NCI-H187 treated with DMSO at 0.1 percent for 48 hours (cell line): ENCODE results near the gene PREPL.
A peak's percentile ranks its signal among the peaks of the same experiment; 100 is the strongest.

ENCODE experiments used
- DNase-seq: peaks from one replicate; lab custom pipeline; 2025; lab: John Stamatoyannopoulos, UW

The PREPL gene

DNA sequence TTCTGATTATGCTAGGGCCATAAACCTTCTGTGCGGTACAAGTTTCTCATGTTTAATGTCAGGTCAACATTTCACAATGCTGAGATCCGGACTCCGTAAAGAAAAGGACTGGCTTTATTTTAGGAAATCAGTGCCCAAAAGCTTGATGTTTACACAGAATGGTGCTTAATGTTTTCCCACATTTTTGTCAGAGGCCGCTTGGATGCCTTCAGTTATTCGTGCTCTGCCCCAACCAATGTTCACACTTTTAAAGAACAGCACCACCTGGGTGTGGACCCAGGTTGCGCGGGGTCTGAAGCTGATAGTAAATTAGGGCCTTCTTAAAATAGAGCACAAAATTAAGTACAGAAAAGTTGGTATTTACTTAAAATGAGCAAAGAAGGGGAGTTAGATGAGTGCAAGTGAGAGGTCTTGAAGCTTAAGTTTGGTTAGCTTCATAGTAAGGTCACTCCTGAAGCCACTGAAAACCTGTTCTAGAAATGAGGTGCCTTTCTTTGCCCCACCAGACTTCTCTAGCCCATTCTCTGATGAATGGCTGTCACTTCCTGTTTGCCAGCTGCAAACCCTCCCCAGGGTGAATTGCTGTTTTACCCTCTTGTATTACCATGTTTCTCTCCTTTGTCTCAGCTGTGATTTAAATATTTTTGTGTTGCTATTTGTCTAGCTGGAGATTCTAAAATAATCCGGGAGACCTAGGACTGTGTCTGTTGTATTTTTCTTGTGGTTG lies 65.5 kb downstream of the PREPL start:
- DNase-seq: no peak

DNA sequence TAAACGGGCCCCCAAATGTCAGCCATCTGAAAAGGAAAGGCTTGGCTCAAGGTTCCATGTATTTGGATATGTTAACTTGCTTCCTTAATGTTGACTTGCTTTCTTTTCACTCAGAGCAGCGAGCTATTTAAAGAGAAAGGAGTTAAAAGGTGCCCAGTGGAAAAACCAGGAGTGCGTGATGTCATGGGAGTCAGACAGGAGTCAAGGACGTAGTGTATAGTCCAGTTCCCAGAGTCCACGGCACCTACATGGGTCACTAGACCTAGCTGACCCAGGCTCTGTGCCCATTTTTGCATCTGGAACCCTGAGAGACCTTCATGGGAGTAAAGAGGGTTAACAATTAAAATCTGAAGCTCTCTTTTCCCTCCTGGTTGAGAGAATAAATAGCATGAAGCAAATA lies 66.2 kb downstream of the PREPL start:
- DNase-seq: no peak

DNA sequence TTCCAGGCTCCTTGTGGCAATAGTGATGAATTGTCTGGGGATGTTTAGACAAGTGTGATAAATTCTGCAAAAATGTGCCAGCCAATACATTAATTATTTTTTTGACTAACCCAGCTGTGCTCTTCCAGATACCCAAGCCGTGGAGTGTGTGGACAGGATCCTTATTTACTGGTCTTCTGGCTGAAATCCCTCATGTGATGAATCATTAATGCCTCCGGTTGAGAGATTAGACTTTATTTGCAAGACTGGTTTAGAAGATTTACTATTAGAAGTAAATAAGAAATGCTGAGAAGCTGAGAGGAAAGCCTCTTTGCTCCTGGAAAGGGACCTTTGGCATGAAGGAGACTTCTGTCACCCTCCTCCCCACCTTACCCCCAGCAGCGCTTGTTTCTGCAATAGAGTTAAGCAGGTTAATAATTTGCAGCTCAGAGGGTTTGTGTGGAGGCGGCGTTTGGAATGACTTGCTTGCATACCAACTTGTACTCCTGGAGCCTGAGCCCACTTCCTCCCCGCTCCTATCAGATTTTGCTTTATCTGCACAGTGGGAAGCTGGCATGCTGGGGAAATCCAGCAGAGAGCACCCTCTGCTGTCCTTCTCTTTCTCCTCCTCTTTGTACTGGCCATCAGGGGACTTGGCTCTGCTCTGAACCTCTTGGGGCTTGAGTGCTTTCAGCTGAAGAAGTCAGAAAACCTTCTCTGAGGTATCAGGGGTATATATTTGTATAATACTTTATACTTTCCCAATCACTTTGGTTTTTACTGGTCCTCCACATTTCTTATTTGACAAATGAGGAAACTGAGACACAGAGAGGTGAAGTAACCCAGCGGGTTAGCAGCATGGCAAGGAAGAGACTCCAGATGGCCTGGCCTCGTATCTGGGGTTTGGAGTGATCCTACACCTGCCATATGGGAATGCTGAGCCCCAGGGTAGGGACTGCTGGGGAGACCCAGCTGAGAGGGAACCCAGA lies 69.7 kb downstream of the PREPL start:
- no peak for DNase-seq

DNA sequence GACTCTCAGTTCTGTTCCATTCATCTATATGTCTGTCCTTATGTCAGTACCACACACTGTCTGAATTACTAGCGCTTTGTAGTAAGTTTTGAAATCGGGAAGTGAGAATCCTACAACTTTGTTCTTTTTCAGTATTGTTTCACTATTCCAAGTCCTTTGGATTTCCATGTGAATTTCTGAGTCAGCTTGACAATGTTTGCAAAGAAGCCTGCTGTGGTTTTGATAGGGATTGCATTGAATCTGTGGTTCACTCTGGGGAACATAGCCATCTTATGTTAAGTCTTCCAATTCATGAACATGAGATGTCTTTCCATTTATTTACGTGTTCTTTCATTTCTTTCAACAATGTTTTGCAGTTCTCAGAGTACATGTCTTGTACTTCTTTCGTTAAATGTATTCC lies 71.0 kb downstream of the PREPL start:
- no peak for DNase-seq

DNA sequence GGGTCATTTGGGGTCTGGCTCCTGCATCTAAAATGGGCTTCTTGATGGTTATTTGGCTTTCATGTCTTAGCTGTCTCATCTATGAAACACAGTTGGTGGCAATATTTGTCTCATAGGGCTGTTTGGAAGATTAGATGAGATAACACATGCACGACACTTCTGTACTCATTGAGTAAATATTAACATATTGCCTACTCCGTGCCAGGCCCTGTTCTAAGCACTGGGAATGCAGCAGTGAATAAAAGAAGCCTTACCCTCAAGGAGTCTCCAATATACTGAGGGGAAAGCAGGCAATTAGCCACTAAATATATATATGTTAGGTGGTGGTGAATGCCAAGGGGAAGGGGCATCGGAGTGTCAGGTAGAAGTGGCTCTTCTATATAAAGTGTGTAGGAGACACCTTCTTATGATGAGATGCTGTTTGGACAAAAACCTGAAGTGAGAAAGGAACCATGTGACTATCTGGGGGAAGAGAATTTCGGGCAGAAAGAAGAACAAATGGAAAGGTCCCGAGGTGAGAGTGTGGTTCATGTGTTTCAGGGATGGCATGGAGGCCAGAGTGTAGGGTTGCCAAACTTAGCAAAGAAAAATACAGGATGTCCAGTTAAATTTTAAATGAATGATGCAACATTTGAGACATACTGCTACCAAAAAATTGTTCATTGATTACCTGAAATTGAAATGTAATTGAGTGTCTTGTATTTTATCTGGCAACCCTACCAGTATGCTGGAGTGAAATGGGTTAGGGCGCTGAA lies 74.2 kb downstream of the PREPL start:
- no peak for DNase-seq

DNA sequence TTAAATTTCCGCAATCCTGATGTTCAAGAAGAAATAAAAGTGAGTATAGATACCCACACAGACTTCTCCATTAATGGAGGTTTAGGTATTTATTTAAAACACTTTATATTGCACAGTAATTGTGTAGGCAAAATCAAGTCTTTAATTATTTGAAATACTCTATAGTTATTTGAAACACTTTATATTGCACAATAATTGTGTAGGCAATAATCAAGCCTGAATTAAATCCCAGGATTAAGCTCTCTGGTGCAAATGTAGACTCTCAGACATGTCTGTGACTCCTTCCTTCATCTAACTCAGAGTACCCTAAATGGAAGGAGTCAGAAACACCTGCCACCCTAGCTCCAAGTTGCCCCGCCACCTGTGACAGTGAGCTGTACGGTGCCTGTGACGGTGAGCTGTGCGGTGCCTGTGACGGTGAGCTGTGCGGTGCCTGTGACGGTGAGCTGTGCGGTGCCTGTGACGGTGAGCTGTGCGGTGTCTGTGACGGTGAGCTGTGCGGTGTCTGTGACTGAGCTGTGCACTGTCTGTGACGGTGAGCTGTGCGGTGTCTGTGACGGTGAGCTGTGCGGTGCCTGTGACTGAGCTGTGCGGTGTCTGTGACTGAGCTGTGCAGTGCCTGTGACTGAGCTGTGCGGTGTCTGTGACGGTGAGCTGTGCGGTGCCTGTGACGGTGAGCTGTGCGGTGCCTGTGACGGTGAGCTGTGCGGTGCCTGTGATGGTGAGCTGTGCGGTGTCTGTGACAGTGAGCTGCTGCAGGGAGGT lies 75.0 kb downstream of the PREPL start:
- DNase-seq: no peak

DNA sequence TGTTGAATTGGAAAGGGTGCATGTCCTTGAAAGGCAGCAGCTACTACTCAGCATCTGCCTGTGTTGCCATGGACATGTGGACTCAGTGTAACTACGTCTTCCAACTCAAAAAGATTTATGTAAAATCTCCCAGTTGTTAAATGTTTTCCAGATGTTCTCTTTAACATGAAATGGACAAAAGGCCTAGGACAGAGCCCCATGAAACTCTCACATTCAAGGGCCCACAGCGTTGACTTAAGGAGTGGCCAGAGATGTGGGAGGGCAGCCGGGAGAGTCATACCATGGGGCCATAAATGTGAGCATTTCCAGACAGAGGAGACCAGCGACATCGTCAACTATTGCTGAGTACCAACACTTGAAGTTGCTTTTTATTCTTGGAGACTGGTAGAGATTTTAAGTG lies 76.1 kb downstream of the PREPL start:
- no peak for DNase-seq

DNA sequence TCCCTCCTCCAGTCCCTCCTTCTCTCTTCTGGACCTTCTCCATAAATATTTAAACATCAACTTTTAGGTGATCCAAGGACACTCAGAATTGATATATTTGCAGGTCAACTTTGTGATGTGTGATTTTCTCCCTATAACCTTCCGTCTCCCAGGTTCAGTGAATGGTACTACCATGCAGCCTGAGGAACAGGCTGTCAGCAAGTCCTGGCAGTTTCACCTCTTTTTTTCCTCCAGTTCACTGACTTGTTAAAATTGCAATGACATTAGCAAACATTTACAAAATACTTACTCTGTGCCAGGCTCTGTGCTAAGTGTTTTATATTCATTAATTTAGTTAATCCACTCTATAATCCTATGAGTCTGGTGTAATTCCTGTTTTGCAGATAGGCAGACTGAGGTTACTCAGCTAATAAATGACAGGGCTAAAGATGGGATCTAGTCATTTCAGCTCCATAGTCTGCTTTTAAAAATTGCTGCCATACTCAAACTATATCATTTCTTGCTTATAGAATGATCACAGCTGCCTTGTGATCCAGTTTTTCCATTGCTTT lies 78.1 kb downstream of the PREPL start:
- no peak for DNase-seq

DNA sequence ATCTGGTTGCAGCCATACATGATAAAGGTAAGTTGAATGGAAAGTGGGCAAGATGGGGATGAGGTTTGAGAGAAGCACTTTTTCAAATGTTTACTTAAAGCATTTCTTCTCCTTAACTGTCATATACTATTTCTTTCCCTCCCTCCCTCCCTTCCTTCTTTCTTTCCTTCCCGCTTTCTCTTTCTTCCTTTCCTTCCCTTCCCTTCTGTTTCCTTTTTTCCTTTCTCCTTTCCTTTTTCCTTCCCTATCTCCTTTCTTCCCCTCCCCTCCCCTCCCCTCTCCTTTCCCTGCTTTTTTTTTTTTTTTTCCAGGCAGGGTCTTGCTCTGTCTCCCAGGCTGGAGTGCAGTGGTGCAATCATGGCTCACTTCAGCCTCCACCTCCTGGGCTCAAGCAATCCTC lies 80.4 kb downstream of the PREPL start:
- DNase-seq: no peak

DNA sequence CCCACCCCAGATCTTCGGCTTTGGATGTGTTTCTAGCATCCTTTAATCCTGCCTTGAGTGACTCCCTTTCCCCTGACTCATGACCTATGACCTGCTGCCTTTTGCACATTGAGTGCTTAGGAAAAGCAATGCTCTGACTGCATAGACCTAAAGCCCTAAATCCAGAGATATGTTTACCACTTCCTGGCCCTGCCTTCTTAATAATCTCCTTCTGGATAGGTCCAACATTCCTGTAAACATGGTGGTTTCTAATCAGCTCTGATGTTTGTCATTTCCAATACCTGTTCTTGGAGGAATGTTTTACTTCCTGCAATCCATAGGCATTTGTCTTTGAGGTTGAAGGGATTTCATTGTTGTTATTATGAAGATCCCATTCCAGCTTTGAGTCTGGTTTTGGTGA lies 83.8 kb downstream of the PREPL start:
- no peak for DNase-seq

DNA sequence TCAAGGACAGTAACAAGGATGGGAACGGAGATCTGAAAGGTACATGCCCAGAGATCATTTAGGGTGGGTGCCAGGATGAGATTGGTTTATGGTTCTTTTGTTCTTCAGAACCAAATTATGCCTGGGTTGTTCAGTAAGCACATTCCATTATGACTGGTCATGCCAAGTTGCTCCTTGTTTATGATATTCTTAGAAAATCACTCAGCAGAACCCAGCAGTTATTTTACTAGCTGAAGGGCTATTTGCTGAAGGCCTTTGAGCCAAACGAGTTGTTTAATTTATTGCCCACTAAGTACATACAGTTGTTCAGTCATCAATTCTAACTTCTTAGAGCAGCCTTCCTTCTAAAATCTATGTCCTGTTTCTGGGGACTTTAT lies 85.4 kb downstream of the PREPL start:
- DNase-seq: peak; percentile 44

DNA sequence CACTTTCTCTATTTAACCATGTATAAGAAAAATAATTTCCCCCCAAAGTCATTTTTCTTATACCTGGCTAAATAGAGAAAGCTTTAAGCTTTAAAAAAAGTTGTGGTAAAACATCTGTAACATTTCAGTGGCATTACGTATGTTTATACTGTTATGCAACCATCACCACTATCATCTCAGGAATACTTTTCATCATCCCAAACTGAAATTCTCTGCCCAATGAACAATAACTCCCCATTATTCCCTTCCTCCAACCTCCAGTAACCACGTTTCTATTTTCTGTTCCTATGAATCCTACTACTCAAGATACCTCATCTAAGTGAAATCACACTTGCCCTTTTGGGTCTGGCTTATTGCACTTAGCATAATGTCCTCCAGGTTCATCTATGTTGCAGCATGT lies 87.7 kb downstream of the PREPL start:
- no peak for DNase-seq

DNA sequence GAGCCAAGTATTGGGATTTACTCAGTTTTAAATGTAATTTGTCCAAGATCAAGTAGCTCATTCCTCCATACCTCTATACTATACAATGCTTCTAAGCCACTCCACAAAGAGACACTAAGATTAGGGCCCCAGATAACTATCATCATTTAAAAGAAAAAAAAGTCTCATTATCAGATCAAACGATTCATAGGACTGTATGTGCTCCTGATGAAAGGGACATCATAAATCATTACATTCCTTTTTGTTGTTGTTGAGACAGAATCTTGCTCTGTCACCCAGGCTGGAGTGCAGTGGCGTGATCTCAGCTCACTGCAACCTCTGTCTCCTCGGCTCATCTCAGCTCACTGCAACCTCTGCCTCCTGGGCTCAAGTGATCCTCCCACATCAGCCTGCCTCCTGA lies 88.2 kb downstream of the PREPL start:
- DNase-seq: no peak

DNA sequence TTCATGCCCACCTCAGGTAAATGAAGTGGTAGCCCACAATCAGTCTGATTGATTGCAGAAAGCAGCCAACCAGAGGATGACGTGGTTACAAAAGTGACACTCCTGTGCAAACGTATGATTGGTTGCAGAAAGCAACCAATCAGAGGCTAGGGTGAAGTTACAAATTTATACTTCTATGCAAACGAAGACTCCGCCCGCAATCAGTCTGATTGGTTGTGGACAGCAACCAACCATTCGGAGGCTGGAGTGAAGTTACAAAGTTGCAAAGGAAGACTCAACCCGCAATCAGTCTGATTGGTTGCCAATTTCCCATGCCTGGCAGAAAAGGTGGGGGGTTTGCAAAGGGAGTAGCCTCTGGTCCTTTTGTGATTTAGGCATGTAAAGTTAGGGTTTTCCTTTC lies 90.0 kb downstream of the PREPL start:
- no peak for DNase-seq

DNA sequence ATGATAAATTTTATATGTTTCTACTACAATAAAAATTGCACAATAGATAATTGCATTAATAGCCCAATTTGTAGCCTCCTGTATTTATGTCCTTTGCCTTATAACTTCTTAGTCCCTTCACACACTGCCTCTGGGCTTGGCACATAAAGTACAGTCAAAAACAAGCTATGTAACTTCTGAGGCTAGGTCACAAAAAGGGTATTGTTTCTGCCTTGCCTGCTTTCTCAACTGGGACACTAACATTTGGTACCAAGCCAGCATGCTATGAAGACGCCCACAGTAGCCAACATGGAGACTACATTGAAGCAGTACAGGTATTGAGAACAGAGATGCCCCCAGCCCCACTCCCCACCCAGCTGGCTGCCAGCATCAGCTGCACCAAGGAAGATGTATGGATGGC lies 91.5 kb downstream of the PREPL start:
- DNase-seq: no peak

DNA sequence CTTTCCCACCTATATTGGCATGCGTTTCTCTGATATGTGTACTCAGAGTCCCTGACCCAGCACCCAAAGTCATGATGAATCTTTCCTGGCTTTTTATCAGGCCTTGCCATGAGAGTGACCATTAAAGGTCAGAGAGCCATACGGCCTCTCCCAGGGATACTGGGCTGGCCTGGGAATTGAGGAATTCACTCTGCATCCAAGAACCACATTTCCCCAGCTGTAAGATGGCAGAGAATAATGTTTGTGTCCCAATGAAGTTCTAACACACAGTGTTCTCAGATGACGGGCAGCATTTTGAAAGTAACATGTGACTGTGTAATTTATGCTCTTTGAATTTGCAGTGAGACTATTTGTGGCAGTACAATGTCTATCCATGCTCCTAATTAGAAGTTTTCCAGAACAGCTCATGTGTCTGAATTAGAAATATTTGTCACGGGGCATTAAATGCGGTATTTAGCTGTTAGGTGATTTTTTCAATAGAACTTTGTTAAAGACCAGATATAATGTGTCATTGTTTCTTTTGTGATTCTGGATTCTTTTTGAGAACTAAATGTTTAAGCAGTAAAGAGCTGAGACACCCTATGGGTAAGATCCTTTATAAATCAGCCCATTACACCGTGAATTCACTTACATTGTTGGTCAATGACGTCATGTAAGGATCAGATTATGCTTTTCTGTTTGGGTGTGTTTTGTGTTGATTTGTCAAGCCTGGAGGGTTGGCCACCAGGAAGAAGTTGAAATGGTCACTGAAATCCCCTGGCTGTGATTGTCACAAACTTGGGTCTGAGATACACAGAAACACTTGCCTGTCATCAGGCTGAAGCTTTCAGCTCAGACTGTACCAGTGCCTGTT lies 93.3 kb downstream of the PREPL start:
- no peak for DNase-seq
